HL-60 (cell line): ENCODE results near the gene IFITM2.
"Not testable (repeated sequence)": the region's sequence is repeated elsewhere in the genome, so short reads cannot be mapped to it uniquely, and the experiment has no call there.

ENCODE experiments used
- DNase-seq, 2 experiments: peaks; one replicate each; pipeline ENCODE4 v3.0.0-alpha.2; 2010 to 2020; ENCODE audit warnings: low read depth in 1 of 2, low spot score in 1 of 2
- H3K27ac ChIP-seq: fragments of 250-450 bp; sonication (Bioruptor Pico); replicated peaks from 2 replicates; pipeline ENCODE4 v1.5.1; 2020; ENCODE audit warnings: mild to moderate bottlenecking, moderate library complexity
- H3K27me3 ChIP-seq: fragments of 250-450 bp; sonication (Bioruptor Pico); 2 replicates; pipeline ENCODE4 v1.5.1; 2021; ENCODE audit warnings: mild to moderate bottlenecking, moderate library complexity; ENCODE audit not compliant: insufficient read depth, poor library complexity, severe bottlenecking
- H3K4me3 ChIP-seq: replicated peaks from 2 replicates; pipeline ENCODE4 v1.5.1; 2011; ENCODE audit warnings: mild to moderate bottlenecking, control low read depth, low read length; ENCODE audit not compliant: insufficient read depth
- GABPA ChIP-seq: IDR thresholded peaks from 2 replicates; pipeline ENCODE4 v1.6.1; 2012; ENCODE audit warnings: low read depth
- POLR2AphosphoS5 ChIP-seq: IDR thresholded peaks from 2 replicates; pipeline ENCODE4 v1.6.1; 2012; ENCODE audit warnings: low read depth
- SPI1 ChIP-seq: IDR thresholded peaks from 2 replicates; pipeline ENCODE4 v1.6.1; 2012; ENCODE audit warnings: low read depth, mild to moderate bottlenecking, borderline replicate concordance
- TF ChIP-seq, protein P1 (sequence below): IDR thresholded peaks from one replicate; pipeline ENCODE4 v1.5.1; 2011; ENCODE audit warnings: low read length, control low read depth, inconsistent platforms; ENCODE audit not compliant: insufficient read depth
- TF ChIP-seq, protein P2 (sequence below): IDR thresholded peaks from 2 replicates; pipeline ENCODE4 v1.6.1; 2012; ENCODE audit warnings: low read depth; ENCODE audit not compliant: insufficient replicate concordance

Gene IFITM2

DNA sequence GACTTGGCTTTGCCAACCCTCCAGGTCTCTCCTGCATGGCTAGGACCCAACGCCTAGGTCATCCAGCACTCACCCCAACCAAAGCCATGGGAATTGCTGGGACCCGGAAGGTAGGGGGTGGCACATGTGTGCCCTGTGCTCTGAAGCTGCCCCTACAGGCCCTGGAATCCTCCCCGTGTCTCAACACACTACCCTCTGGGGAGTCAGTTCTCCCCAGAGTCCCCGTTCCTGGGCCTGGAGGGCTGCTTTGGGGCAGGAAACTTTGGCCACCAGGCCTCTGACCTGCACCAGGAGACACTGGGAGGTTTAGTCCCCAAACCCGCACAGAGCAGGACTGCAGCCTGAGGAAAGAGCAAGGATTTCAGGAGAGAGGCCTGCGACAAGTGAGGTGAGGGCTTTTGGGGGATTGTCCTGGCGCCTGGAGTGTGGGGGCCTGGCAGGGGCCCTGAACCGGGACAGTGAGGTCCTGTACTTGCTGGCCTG, 5.7 kb downstream of the IFITM2 start:
- no peak for DNase-seq
- no peak for TF ChIP-seq GABPA
- TF ChIP-seq POLR2AphosphoS5 = no peak
- TF ChIP-seq SPI1 = no peak
- TF ChIP-seq, protein P1, sequence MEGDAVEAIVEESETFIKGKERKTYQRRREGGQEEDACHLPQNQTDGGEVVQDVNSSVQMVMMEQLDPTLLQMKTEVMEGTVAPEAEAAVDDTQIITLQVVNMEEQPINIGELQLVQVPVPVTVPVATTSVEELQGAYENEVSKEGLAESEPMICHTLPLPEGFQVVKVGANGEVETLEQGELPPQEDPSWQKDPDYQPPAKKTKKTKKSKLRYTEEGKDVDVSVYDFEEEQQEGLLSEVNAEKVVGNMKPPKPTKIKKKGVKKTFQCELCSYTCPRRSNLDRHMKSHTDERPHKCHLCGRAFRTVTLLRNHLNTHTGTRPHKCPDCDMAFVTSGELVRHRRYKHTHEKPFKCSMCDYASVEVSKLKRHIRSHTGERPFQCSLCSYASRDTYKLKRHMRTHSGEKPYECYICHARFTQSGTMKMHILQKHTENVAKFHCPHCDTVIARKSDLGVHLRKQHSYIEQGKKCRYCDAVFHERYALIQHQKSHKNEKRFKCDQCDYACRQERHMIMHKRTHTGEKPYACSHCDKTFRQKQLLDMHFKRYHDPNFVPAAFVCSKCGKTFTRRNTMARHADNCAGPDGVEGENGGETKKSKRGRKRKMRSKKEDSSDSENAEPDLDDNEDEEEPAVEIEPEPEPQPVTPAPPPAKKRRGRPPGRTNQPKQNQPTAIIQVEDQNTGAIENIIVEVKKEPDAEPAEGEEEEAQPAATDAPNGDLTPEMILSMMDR = no peak
- TF ChIP-seq, protein P2, sequence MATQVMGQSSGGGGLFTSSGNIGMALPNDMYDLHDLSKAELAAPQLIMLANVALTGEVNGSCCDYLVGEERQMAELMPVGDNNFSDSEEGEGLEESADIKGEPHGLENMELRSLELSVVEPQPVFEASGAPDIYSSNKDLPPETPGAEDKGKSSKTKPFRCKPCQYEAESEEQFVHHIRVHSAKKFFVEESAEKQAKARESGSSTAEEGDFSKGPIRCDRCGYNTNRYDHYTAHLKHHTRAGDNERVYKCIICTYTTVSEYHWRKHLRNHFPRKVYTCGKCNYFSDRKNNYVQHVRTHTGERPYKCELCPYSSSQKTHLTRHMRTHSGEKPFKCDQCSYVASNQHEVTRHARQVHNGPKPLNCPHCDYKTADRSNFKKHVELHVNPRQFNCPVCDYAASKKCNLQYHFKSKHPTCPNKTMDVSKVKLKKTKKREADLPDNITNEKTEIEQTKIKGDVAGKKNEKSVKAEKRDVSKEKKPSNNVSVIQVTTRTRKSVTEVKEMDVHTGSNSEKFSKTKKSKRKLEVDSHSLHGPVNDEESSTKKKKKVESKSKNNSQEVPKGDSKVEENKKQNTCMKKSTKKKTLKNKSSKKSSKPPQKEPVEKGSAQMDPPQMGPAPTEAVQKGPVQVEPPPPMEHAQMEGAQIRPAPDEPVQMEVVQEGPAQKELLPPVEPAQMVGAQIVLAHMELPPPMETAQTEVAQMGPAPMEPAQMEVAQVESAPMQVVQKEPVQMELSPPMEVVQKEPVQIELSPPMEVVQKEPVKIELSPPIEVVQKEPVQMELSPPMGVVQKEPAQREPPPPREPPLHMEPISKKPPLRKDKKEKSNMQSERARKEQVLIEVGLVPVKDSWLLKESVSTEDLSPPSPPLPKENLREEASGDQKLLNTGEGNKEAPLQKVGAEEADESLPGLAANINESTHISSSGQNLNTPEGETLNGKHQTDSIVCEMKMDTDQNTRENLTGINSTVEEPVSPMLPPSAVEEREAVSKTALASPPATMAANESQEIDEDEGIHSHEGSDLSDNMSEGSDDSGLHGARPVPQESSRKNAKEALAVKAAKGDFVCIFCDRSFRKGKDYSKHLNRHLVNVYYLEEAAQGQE = no peak
- no peak overlapping the region for H3K4me3 ChIP-seq
- peaks cover 12% of the 10 kb centered on the region for H3K27me3 ChIP-seq
- 0 out of 2 replicates have a peak overlapping the region, but pooled peaks have one; percentile 7 for H3K27ac ChIP-seq

DNA sequence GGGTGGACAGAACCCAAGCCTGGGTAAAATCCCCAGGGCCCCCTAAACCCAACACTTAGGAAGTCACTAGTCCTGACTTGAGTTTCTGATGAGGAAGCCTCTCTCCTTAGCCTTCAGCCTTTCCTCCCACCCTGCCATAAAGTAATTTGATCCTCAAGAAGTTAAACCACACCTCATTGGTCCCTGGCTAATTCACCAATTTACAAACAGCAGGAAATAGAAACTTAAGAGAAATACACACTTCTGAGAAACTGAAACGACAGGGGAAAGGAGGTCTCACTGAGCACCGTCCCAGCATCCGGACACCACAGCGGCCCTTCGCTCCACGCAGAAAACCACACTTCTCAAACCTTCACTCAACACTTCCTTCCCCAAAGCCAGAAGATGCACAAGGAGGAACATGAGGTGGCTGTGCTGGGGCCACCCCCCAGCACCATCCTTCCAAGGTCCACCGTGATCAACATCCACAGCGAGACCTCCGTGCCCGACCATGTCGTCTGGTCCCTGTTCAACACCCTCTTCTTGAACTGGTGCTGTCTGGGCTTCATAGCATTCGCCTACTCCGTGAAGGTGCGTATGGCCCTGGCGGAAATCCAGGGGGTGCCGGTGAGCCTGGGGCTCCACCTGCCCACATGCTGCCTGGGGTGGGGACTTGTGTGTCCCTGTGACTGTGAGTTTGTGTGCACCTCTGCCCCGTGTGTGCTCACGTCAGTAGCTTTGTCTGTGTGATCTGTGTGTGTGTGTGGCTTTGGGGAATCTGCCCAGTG, 6.4 kb downstream of the IFITM2 start, which contains the start of gene IFITM1:
TSS of gene IFITM1 (plus strand) at position 254 of the 767 bp plus-strand sequence. CDS start at position 385, 131 bp downstream.
- DNase-seq = peak in 1 of 2 experiments; percentile 49
- TF ChIP-seq POLR2AphosphoS5 = no peak
- no peak for TF ChIP-seq GABPA
- TF ChIP-seq, protein P2 = no peak
- TF ChIP-seq SPI1 = peak; percentile 59; the same call in 1 of the 2 replicates
- TF ChIP-seq, protein P1 = no peak
- Histone ChIP-seq H3K27ac (0 out of 2 replicates have a peak within 1 kb of the TSS, but pooled peaks have one; percentile 7), H3K4me3 (no peak within 1 kb of the TSS), H3K27me3 (peaks cover 12% of the 10 kb centered on the region)

DNA sequence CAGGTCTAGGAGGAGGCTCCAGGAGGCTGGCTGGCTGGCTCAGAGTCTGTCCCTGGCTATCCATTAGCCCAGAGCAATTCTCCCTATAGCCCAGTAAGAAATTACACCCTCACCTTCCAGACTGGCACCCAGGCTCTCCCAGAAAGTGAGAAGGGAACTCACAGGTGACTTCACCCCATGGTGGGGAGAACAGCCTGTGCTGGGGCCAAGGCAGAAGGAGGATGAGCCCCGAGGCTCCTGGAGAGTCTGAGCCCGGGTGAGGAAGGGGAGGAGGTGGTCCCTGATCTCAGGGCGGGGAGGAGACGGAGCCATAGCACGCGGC, 6.9 kb downstream of the IFITM2 start:
- peaks cover 12% of the 10 kb centered on the region for H3K27me3 ChIP-seq
- not testable (repeated sequence) for H3K27ac ChIP-seq, DNase-seq, H3K4me3 ChIP-seq

DNA sequence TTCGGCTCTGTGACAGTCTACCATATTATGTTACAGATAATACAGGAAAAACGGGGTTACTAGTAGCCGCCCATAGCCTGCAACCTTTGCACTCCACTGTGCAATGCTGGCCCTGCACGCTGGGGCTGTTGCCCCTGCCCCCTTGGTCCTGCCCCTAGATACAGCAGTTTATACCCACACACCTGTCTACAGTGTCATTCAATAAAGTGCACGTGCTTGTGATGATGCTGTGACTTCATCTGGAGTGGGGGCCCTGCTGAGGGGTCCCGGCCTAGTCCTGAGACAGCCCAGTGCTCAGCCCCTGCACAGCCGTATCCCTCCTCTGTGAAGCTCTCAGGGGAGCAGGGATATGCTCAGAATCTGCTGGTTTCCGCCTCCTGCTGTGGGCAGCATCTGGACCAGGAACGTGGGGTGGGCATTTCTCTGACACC, 7.5 kb downstream of the IFITM2 start:
- Histone ChIP-seq H3K4me3 (no peak overlapping the region), H3K27me3 (peaks cover 12% of the 10 kb centered on the region), H3K27ac (no peak overlapping the region)
- TF ChIP-seq POLR2AphosphoS5 (no peak), GABPA (no peak), SPI1 (no peak)
- TF ChIP-seq, protein P2 = no peak
- TF ChIP-seq, protein P1 = no peak
- no peak for DNase-seq
